ENCODE measurements around the gene WDR26.
"Not testable (repeated sequence)": the region's sequence is repeated elsewhere in the genome, so short reads cannot be mapped to it uniquely, and the experiment has no call there.

WDR26 gene

GRCh38 chr1:224433701-224434672, 610 bp downstream of the WDR26 start:
- DNase-seq (ENCODE audit: low read depth) = peak; percentile 12

GRCh38 chr1:224433041-224433691, 1.4 kb downstream of the WDR26 start:
- DNase-seq (ENCODE audit: low read depth) = peak; percentile 11

DNA sequence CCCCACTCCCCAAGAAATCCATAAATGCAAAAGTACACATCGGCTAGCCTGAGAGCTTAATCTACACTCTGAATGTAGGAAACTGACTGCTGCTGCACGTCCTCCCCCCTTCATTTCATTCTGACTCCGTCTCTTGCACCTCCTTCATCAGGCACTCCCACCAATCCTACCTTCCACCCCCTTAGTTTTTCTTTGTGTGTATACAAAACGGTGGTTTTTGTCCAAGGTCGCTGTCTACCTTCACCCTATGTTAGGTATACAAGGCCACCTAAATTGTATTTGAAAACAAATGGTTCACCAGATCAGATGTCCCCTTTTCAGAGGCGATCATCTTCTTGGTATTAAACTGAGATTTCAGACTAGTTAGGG, 1.9 kb downstream of the WDR26 start:
- DNase-seq (ENCODE audit: low read depth) = no peak

DNA sequence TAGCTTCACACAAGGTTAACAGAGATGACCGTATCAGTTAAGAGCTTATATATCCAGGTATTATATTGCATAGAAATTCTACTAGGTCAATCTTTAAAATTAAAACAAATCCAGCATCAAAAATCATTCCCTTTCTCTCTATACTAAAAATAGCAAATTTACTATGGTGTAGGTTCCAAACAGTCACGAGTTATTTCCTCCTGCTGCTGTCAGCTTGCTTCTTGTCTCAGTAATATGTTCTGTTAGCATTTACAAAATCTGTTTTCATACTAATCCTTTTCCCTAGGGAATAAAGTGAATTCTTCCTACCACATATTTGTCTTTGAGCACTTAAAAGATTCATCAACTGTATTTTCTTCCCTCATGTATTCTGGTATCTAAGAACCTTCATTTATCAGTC, 2.5 kb downstream of the WDR26 start:
- DNase-seq (ENCODE audit: low read depth) = no peak

DNA sequence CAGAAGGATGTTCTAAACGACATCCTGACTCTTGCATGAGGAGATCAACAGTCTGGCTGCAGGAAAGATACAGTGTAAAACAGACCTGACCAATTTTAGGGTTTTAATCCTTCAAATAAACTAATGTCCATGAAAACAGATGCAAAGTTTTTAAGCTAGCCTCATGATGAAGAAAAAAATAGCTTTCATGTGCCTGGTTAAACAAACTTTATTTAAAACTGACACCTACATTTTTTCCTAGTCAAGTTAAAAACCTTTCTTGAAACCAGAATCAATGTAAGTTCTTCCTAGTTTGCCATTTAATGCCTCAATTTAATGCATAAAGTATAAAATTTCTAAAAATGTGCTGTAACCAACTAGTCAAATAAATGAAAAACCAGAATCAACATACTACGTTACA, 2.9 kb downstream of the WDR26 start:
- DNase-seq (ENCODE audit: low read depth) = no peak

DNA sequence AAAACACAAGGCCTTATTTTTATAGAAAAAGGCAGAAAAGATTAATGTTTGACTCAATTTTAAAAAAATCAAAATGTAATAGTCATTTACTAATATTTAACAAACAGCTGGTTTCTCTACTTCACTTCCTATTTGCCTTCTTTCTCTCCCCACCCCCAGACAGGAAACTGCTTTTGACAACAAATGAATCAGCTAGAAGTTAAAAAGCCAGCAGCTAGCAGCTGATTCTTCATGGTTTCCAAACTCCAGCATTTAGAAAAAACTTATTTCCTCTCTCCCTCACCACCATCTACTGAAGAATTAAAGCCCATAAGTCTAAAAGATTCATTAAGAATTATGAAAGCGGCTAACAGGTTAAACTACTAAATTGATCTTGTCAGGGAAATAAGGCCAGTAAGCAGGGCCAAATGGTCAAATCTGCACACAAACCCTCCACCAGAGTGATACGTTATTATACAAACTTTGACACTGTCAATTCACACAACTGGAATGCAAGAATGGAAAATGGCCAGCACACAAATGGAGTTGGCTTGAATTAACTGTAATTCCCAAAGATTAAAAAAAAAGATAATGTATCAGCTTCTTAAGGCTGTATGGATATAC, 4.0 kb downstream of the WDR26 start:
- DNase-seq (ENCODE audit: low read depth) = peak; percentile 23

- no peak for DNase-seq (ENCODE audit: low read depth)
These were observed 4.8 kb downstream of the WDR26 start for GRCh38 chr1:224429616-224430326.

DNA sequence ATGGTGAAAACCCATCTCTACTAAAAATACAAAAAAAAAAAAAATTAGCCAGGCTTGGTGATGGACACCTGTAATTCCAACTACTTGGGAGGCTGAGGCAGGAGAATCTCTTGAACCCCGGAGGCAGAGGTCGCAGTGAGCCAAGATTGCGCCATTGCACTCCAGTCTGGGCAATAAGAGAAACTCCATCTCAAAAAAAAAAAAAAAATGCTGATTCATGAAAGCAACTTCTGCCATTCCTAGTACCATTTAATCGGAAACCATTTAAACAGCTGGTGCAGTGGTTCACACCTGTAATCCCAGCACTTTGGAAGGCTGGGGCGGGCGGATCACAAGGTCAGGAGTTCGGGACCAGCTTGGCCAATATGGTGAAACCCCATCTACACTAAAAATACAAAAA, 5.9 kb downstream of the WDR26 start:
- DNase-seq (ENCODE audit: low read depth) = not testable (repeated sequence)

GRCh38 chr1:224427346-224427745, 7.3 kb downstream of the WDR26 start:
- no peak for DNase-seq (ENCODE audit: low read depth)

DNA sequence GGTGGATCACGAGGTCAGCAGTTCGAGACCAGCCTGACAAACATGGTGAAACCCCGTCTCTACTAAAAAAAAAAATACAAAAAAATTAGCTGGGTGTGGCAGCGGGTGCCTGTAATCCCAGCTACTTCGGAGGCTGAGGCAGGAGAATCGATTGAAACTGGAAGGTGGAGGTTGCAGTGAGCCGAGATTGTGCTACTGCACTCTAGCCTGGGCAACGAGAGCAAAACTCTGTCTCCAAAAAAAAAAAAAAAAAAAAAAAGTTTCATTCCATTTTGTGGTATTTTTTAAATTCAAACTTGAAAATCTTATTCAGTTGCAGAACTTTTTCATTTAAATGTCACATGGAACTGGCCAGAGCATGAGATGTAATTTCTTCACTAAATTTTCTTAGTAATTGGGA, 7.7 kb downstream of the WDR26 start:
- not testable (repeated sequence) for DNase-seq (ENCODE audit: low read depth)

DNA sequence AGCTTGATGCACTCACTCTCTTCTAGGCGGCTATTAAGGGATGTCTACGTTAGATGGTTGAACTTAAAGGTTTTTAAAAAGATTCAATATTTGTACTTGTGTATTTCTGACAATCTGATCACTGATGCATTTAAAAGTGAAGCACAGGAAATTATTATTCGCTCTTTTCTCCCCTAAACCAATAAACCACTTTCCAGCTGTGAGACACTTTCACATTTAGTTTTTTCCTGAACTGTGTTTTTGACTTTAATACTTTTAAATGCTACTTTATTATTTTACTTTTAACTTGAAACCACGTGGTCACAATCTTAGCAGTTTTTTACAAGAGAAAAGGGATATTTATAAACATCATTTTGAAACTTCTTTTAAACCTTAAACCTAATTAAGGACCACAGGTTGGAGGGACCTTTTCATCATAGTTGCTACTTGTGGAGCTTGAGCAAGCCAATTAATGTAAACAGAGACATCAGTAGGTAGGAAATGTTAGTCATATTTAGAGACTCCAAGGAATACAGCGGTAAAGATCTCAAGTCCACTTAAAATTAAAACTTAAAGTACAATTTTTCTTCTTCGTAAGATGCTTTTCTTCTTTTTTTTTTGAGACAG, 9.2 kb downstream of the WDR26 start:
- no peak for DNase-seq (ENCODE audit: low read depth)

DNA sequence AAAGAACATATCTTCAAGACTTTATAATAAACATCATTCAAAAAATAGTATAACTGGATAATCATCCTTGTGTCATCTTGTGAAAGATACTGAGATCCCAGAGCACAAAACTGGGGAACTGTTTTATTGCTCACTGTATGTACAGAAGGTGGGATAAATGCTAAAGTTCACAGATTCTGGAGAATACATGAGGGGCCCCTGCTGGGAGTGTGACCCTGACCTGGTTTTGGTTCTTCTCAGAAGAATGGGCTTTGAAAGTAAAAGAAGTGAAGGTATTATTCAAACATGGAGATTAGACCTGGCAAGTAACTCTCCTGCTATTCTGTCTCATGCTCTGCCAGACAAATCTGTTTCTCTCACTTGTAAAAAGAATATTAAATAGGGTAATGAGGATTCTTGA, 14.5 kb downstream of the WDR26 start:
- DNase-seq (ENCODE audit: low read depth) = no peak

DNA sequence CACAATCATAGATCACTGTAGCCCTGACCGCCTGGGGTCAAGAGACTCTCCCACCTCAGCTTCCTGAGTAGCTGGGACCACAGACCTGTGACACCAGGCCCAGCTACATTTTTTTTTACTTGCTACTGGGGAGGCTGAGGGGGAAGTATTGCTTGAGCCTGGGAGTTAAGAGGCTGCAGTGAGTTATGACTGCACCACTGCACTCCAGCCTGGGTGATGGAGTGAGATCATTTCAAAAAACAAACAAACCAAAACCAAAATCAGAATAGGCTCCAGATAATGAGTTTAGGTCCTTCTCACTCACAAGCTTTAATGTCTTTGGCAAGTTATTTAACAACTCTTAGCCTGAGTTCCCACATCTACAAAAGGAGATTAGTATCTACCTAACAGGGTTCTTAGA, 22.8 kb downstream of the WDR26 start:
- no peak for DNase-seq (ENCODE audit: low read depth)

GRCh38 chr1:224408294-224408590, 26.4 kb downstream of the WDR26 start:
- DNase-seq (ENCODE audit: low read depth) = no peak

DNA sequence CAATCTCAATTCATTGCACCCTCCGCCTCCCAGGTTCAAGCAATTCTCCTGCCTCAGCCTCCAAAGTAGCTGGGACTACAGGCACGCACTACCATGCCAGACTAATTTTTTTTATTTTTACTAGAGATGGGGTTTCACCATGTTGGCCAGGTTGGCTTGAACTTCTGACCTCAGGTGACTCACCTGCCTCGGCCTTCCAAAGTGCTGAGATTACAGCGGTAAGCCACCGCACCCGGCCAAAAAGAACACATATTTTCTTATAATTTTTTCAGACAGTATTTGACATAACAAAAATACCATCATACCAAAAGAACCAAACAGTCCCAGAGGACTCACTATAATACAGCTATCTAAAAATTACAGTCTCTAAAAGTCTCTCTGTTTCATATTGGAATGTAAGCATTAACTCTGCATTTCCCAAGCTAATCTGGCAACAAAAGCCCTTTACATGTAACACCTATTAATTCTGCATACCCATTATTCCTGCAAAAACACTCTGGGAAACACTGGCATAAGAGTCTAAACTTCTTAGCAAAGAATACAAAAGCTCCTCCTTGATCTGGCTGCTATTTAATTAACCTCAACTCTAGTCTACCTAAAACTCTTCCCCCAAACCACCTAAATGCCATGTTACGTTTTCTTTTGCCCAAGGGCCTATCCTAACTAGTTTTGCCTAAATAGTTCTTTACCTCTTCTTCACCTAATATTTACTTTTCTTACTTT, 26.9 kb downstream of the WDR26 start:
- no peak for DNase-seq (ENCODE audit: low read depth)

DNA sequence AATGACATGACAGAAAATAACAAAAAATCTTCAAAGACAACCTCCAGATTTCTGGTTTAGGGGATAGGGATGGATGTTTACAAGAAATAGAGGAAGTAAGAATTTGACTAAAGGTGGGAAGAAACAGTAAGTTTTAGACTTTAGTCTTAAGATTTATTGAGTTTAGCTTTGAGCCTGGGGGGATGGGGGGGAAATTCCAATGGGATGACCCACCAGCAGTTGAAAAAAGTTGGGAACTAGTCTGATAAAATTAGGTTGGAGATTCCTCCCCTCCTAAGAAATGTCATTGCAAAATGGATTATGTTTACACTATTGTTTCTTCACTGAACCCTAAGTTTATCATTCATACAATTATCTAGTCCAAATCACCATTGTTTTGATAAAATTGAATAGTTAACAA, 28.4 kb downstream of the WDR26 start:
- DNase-seq (ENCODE audit: low read depth) = no peak

DNA sequence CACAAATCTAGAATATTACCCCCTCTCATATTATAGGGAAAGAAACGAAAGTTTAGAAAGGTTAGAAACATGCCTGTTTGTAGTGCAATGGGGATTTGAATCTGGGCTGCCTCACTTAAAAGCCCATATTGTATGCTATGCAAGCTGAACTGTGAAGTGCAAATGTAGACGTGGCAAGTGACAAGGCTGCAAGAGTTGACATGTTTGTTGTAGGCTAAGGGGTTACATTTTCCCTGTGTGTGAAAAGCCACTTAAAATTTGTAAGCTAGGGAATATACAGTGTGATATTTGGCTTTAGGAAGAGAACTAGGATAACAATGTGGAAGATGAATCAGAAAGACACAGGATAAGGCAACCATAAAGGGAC, 29.0 kb downstream of the WDR26 start:
- DNase-seq (ENCODE audit: low read depth) = no peak

GRCh38 chr1:224404916-224405603, 29.5 kb downstream of the WDR26 start:
- DNase-seq (ENCODE audit: low read depth) = no peak

DNA sequence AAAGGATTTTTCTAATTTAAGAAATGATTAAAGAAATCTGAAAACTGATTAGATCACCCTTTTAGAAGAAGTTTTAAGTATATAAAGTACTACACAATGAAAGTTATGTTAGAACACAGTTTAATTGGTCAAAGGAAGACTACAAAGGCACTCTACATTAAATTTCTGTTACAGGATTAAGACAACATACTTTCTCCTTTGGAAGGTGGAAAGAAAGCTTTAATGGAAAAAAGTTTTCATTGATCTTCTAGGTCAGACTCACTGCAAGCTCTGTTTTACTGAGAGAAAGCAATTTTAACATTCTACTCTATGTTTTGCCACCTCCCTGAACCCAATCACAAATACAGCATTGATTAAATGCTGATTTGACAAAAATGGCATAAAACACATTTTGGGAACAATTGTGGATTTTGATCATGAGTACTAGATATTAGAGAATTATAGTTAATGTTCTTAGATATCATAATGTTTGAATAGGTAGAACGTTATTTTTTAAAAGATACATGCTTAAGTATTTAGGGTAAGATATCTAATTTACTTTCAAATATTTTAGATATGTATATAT, 32.0 kb downstream of the WDR26 start:
- DNase-seq (ENCODE audit: low read depth) = no peak

DNA sequence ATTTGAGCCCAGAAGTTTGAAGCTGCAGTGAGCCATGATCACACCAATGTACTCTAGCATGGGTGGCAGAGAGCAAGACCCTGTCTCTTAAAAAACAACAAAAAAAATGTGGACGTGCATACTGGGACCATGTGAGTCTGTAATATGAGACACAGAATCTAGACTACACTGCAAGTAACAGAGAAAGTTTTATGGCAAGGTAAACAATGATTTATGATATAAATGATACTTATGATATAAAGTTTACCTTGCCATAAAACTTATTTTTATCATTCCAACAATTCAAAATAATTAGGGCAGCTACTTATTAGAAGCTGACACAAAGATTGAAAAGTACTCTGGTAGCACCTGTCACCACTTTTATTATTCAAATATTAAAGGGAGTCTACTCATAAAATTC, 34.7 kb downstream of the WDR26 start:
- no peak for DNase-seq (ENCODE audit: low read depth)

DNA sequence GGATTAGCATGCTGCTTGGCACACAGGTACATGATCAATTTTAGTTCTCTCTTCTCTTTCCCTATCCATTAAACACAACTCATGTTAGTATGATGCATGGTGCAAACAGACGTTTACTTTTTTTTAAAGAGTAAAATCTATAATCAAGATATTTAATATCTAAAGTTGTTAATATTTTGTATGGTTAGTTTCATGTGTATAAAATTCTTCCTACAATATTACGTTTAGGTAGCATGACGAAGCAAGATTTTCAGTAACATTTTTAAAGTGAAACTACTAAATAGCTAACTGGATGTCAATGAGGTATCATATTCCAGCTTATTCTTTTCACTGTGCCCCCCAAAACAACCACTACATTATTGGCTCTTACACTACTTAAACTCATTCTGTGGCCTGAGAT, 41.3 kb downstream of the WDR26 start:
- DNase-seq (ENCODE audit: low read depth) = no peak

Data from activated T-cell treated with anti-CD3 and anti-CD28 coated beads for 24 hours (primary cell).